SKM-1 treated with dmso at 0.1 percent for 144 hours (cell line): ENCODE measurements around the gene ITGB4.

Experiments
- DNase-seq: peaks from one replicate; lab custom pipeline; 2025; ENCODE audit not compliant: unreplicated experiment; lab: John Stamatoyannopoulos, UW

Gene ITGB4

GRCh38 chr17:75731086-75731715, 9.9 kb downstream of the ITGB4 start:
- no peak for DNase-seq

DNA sequence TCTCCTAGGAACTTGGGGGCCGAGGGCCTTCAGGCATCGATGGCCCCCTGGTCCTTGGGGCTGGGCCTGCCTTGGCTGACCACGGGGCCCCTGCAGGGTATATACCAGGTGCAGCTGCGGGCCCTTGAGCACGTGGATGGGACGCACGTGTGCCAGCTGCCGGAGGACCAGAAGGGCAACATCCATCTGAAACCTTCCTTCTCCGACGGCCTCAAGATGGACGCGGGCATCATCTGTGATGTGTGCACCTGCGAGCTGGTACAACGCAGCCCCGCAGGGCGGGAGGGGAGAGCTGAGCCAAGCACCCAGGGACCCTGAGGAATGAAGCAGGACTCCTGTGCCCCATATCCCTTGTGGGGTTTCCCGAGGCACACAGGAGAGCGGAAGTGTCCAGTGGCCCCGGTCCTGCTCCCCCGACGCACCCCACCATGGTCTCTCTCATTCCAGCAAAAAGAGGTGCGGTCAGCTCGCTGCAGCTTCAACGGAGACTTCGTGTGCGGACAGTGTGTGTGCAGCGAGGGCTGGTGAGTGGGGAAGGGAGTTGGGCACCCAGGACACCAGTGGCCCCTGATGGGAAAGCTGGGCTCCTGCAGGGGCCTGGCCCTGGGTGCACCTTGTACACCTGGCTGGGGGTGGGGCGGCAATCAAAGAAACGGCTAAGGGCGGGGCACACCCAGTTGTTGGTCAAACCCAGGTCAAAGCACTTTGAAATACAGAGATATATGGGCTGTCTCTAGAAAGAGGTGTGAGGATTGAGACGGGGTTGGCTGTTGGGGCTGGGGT, 10.6 kb downstream of the ITGB4 start:
- no peak for DNase-seq

DNA sequence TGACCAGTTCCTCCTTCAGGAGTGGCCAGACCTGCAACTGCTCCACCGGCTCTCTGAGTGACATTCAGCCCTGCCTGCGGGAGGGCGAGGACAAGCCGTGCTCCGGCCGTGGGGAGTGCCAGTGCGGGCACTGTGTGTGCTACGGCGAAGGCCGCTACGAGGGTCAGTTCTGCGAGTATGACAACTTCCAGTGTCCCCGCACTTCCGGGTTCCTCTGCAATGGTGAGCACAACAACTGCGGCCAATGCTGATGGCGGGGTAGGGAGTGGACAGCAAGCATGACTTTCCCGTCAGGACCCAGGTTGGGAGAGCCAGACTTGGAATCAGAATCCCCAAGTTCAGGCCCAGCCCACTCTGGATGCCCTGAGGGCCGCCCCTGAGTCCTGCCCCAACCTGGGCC, 12.2 kb downstream of the ITGB4 start:
- DNase-seq: no peak

DNA sequence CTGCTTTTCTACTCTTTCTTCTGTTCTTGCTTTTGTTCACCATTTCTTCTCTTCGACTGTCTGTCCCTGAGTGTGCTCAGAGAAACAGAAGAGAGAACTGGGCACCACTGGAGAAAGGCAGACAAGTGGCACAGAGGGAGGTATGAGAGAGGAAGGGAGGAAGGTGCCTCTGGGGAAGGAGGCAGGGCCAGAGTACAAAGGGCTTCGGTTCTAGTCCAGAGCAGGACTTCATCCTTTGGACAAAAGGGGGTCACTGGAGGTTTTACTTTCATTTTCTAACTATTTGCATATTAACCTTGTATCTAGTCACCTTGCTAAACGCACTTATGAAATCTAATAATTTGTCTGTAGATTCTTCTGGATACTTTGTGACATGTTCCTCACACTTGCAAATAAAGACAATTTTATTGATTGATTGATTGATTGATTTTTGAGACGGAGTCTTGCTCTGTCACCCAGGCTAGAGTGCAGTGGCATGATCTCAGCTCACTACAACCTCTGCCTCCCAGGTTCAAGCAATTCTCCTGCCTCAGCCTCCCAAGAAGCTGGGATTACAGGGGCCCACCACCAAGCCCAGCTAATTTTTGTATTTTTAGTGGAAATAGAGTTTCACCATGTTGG, 13.5 kb downstream of the ITGB4 start:
- DNase-seq: no peak

DNA sequence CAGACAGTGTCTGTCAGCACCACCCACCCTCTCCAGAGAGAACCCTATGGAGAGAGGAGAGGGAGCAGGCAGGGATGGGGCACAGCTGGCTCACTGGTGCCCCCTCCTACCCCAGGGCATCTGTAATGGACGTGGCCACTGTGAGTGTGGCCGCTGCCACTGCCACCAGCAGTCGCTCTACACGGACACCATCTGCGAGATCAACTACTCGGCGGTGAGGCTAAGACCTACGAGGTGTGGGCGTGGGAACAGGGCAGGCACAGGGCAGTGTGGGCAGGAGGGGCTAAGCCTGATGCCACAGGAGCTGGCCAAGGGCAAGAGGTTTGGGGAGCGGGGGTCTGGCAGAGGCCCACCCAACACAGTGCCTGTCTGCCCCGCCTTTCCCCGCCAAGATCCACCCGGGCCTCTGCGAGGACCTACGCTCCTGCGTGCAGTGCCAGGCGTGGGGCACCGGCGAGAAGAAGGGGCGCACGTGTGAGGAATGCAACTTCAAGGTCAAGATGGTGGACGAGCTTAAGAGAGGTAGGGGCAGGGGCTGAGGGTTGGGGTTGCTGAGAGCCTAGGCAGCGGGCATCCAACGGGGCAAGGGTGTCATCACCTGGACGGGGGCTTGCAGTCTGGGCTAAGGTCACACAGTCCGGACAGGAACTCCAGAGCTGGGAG, 15.0 kb downstream of the ITGB4 start:
- DNase-seq: no peak

- DNase-seq: no peak
Measured at GRCh38 chr17:75737133-75737962, 16.1 kb downstream of the ITGB4 start.

GRCh38 chr17:75738218-75738802, 17.1 kb downstream of the ITGB4 start:
- DNase-seq: peak; percentile 97

DNA sequence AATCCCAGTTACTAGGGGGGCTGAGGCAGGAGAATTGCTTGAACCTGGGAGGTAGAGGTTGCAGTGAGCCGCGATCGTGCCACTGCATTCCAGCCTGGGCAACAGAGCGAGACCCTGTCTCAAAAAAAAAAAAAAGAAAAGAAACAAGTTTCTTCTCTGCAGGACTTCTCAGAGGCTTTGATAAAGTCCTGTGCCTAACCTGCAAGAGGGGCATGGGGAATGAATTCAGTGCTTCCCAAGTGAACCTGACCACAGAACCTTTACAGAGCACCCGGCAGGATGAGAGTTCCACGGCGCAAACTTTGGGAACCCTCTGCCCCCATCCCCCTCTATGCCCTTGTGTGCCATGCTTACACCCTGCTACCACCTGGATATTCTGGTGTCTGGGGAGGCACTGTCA, 17.9 kb downstream of the ITGB4 start:
- DNase-seq: no peak

GRCh38 chr17:75739801-75740200, 18.5 kb downstream of the ITGB4 start:
- DNase-seq: no peak

DNA sequence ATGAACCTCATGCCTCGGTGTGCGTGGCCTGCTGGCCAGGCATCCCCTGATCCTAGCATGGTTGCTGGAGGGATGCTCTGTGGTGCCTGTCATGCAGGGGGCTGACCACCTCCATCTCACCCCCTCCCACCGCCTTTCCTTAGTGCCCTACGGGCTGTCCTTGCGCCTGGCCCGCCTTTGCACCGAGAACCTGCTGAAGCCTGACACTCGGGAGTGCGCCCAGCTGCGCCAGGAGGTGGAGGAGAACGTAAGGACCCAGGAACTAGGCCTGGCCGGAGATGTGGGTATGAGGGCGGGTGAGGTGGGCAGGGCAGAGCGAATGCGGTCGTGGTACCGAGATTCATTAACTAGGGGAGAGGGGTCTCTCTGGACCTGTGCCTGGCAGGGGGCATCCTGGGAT, 19.0 kb downstream of the ITGB4 start:
- no peak for DNase-seq

DNA sequence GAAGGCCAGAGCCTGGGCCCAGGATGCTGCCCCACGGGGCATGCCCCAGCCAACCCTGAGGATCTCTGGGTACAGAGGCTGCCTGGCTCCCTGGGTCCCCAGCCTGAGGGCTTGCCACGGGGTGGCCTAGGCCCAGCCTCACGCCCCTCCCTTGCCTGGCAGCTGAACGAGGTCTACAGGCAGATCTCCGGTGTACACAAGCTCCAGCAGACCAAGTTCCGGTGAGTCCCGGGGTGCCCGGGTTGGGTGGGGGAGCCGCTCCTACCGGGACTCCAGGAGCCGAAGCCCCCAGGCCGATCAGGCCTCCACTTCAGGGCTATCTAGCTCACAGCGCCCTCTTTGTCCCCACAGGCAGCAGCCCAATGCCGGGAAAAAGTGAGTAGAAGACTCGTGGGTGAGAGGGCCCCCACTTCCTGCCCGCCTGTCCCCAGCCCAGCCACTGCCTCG, 19.4 kb downstream of the ITGB4 start:
- DNase-seq: no peak

DNA sequence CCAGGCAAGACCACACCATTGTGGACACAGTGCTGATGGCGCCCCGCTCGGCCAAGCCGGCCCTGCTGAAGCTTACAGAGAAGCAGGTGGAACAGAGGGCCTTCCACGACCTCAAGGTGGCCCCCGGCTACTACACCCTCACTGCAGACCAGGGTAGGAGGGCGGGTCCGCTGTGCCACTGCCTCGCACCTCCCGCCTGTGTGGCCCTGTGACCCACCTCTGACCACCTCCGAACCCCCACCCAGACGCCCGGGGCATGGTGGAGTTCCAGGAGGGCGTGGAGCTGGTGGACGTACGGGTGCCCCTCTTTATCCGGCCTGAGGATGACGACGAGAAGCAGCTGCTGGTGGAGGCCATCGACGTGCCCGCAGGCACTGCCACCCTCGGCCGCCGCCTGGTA, 21.1 kb downstream of the ITGB4 start:
- no peak for DNase-seq

GRCh38 chr17:75743625-75744206, 22.5 kb downstream of the ITGB4 start:
- DNase-seq: no peak

DNA sequence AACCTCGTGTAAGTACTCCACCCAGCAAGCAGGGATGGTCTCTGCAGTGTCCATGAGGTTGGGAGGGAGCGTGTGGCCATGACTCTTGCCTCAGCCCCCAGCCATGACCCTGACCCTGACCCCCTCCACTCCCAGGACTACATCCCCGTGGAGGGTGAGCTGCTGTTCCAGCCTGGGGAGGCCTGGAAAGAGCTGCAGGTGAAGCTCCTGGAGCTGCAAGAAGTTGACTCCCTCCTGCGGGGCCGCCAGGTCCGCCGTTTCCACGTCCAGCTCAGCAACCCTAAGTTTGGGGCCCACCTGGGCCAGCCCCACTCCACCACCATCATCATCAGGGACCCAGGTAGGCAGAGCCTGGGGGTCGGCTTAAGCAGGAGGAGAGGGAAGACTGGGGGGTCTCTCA, 27.4 kb downstream of the ITGB4 start:
- DNase-seq: no peak

DNA sequence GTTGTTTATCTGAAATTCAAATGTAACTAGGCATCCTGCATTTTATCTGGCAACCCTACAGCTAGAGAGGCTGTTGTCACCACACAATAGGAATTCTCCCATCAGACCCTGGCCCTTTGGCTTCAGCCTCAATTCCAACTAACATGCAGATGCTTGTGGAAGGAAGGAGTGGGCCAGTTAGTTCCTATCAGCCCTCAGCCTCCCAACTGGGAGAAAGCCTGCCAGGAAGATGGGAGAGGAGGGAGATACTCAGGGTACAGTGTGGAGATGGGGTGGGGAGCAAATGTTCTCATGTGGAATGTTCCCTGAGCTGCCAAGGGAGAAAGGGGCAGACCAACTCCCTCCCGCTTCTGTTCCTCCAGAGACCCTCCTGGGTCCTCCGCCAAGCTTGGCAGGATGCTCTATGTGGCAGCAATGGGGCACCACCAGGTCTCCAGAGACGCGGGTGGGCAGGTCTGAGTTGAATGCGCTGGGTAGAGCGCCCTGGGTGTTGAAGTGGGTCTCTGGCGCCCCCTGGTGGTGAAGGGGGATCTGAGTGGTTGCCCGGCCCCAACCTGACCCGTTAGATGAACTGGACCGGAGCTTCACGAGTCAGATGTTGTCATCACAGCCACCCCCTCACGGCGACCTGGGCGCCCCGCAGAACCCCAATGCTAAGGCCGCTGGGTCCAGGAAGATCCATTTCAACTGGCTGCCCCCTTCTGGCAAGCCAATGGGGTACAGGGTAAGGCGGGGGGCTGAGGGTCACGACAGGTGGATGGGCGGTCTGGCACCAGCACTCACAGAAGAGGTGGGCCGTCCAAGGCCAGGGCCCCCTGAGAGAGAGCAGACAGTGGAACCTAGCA, 28.5 kb downstream of the ITGB4 start:
- DNase-seq: peak; percentile 70

DNA sequence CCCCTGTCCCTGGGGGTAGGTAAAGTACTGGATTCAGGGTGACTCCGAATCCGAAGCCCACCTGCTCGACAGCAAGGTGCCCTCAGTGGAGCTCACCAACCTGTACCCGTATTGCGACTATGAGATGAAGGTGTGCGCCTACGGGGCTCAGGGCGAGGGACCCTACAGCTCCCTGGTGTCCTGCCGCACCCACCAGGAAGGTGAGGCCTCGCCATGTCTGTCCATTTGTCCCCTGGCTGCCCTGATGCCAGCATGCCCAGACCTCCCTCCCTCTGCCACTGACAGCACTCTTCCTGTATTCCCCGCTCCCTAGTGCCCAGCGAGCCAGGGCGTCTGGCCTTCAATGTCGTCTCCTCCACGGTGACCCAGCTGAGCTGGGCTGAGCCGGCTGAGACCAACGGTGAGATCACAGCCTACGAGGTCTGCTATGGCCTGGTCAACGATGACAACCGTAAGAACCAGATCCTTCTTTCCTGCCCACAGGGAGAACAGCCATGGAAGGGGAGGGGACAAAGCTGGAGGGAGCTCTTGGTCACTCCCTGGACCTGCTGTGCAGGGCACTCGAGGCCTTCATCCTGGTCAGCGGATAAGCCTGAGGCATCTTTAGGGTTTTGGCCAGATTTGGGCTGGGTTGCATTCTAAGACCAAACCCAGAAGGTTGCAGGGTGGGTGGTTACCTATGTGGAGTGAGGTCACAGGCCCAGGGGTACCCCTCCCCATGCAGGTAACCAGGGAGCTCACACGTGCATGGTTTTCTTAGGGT, 29.6 kb downstream of the ITGB4 start:
- no peak for DNase-seq

- no peak for DNase-seq
Measured at GRCh38 chr17:75751676-75752404, 30.6 kb downstream of the ITGB4 start.

DNA sequence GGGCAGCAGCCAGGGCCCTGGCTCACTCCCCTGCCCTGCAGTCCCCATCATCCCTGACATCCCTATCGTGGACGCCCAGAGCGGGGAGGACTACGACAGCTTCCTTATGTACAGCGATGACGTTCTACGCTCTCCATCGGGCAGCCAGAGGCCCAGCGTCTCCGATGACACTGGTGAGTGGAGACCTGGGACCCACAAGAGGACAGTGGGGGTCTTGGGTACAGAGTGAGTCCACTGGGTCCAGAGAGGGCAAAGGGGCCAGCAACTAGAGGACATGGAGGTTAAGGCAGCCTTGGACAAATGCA, 31.1 kb downstream of the ITGB4 start:
- DNase-seq: no peak
